GM04504 (cell line): ENCODE data around the gene KRT35.

Experiments
- DNase-seq: peaks from one replicate; pipeline ENCODE4 v3.0.0-alpha.2; 2012; ENCODE audit warnings: low read depth

KRT35 gene

DNA sequence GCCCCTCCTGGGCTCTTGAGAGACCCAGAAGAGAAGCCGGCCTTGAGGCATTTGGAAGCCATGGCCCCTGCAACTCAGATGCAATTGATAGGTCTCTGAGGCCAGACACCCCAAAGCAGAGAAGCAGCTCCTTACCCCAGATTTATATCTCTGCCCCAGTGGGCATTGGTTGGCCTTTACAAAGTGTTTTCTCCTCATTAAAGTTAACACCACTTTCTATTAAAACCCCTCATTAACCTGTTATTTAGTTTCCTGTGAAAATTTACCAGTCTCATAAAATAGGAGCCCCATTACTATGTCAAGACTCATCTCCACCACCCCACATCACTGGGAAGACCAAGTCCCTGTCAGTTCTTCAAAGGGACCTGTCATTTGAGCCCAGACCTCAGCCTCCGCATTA is at the start of gene KRT35:
KRT35 (minus strand) TSS at position 116 of the 400 bp plus-strand sequence; CDS start at position 62, 54 bp downstream.
- DNase-seq, result no peak

DNA sequence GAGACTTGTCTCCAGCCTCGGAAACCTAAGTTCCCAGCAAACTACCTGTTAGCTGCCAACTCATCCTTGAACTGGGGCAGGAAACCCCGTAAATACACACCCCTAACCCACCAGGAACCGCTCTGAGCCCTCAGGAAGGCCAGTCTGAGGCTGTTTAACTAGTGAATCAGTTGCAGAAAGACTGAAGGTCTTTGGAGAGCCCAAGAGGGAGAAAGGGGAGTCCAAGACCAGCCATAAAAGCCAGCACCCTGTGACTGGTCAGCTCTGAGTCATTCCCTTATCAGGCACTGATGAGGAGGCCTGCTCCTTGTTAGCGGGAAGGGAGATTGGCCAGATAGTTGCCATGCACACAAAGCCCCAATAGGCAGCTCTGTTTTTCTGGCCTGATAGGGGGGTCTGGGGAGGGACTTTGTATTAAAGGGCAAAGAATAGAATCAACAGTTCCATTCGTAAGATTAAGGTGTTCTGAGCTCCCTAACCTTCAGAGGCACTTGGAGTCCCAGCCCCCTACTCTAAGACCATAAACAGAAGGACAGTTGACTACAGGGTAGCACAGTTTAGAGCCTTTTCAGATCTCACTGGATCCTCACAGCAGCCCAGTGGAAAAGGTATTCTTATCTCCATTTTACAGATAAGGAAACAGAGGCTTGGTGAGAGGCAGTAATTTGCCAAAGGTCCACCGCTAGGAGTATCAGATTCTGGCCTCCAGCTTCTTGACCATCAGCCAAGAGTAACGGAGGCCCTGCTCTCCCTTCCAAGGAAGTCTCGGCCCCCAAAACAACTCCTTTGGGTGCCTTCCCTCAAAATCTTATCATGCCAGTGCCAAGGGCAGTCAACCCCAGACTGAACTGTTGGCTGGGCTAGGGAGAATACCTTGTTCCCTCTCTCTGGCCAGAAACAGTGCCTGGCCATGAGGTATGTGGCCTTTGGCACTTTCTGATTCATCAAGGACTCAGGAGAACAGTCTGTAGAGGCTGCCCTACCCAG is 49.4 kb upstream of the KRT35 start:
- DNase-seq, result peak; percentile 58

DNA sequence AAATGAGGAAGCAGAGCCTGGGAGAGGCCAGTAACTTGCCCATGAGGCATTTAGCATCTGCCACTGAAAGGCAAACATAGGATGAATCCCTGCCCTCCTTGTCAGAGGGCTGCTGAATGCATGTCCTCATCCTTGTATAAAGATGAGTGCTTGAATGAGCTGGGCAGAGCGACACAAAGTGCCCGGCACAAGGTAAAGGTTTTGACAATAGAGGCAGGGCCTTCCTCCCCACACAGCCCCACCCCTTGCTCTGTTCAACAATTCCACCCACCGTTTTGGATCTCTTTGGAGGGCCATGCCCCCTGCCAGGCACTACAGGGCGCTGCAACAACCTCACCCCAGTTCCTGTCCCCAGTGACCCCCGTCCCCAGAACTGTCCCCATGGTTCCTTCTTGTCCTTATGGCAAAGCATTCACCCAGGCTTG is 48.6 kb upstream of the KRT35 start:
- no peak for DNase-seq

DNA sequence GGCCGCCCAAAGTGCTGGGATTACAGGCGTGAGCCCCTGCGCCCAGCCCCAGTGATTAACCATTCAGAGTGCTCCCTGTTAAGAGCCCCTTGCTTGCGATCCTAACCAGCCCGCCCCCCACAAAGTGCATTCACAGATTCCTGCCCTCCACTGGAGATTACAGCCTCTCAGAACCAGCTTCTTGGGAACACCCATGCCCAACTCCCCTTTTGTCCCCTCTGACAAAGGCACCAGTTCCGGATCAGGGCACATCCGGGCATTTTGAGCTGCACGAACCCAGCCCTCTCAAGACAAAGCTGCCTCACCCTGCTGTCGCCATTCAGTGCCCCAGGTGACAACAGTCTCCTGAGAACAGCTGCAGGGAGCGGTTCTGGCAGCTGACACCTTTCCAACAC is 48.0 kb upstream of the KRT35 start:
- DNase-seq, result no peak

DNA sequence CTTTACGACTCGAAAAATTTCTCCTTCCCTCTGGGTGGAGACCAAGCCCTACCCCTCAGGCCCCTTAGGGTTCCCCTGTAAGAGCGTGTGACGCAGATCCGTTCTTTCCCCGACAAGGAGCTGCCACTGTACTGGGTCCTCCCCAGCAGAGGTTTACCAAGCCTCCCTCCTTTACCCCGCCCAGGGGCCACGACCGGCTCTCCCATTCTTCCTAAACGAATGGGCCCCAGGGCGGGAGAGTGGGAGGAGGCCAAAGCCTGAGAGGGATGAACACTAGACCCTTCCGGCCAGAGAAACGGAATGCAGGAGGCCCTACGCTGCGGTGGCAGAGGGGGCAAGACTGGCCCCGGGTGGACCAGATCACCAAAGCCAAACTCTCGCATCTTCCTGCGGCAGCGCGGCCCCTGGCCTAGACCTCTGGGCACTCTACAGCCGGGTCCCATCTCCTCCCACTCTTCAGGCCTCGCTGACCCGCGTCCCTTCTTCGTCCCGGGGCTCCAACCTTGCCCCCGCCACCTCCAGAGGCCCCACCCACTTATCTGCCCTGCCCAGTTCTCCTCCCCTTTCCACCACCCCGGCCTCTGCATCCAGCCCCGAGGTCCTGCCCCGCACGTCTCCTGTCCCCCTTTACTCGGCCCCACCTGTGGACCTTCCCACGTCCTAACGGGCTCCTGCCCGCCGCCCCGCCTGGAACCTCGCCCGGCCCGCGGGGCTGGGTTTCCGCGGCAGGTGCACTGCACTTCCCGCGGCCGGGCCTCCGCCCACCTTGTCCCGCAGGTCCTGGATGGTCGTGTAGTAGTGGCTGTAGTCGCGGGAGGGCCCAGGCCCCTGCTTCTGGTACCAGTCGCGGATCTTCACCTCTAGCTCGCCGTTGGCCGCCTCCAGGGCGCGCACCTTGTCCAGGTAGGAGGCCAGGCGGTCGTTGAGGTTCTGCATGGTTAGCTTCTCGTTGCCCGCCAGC is 46.4 kb upstream of the KRT35 start:
- no peak for DNase-seq

DNA sequence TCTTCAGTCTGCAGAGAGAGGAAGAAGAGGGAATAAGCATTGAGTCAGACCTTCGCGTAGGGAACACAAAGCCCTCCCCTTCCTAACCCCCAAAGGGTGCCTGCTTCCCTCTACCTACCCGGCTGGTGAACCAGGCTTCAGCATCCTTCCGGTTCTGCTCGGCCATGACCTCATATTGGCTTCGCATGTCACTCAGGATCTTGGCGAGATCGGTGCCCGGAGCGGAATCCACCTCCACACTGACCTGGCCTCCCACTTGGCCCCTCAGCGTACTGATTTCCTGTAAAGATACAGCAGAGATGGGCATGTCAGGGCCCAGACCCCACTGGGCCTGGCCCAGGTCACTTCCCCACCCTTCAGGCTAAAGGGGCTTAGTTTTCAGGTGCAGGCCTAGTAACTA is 43.3 kb upstream of the KRT35 start:
- DNase-seq, result no peak

DNA sequence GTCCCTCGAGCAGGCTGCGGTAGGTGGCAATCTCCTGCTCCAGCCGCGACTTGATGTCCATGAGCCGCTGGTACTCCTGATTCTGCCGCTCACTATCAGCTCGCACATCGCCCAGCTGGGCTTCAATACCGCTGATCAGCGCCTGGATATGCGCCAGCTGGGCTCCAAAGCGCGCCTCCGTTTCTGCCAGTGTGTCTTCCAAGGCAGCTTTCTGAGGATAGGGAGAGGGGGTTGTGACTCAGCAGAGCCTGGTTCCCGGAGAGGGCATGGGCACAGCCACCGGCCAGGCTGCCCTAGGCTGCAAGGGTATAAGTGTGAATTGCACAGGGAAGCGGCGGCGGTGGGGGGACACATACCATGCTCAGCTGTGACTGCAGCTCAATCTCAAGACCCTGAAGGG is 42.8 kb upstream of the KRT35 start:
- no peak for DNase-seq

DNA sequence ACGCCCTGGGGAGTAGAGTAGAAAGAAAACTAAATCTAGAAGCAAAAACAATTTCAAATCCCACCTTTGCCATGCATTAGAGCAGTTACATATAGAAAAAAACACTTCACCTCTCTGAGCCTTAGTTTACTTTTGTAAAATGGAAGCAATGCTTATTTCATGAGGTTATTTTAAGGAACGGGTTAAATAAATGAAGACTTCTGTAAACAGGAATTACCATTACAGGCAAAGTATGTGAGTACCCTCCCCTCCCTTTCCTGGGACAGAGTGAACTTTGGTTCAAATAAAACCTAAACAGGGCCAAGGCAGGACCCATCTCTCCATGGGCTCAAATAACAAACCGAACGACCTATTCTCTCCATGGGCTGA is 42.3 kb upstream of the KRT35 start:
- DNase-seq, result no peak

DNA sequence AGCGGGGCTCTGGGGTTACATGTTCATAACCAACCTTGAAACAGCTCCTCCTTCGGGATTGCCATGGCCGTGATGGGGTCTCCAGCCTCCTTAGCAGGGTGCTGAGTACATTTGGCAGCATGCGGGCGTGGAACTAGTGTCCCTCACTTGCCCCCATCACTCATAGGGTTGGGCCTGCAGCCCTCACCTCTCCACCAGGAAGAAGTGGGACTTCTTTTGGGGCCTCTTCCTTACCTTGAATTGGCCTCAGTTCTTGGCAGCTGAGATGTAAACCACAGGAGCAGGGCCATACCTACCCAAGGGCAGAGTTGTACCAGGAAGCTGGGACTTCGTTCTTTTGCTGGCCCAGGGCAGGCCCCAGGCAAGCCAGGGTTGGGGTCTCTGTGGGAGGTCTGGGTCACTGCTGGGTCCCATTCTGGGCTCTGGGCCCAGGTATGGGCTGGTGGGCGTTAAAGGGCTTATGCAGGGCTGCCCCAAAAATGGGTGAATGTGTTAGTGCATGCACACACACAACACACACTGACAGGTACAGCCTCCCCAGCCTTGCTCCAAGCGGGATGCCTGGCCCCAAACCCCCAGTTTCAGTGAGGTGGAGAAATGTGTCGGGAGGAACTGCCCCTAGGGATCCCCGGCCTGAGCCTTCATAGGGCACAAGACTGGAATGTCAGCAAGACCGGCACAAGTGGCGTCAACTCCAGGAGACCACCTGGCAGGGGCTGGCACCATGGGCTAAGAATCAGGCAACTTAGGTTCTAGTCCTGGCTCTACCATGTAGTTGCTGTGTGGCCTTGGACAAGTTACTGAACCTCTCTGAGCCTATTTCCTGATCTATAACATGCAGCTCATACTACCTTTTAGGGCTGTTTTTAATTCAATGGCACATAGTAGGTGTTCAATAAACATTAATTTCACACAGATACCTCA is 41.6 kb upstream of the KRT35 start:
- DNase-seq, result no peak

DNA sequence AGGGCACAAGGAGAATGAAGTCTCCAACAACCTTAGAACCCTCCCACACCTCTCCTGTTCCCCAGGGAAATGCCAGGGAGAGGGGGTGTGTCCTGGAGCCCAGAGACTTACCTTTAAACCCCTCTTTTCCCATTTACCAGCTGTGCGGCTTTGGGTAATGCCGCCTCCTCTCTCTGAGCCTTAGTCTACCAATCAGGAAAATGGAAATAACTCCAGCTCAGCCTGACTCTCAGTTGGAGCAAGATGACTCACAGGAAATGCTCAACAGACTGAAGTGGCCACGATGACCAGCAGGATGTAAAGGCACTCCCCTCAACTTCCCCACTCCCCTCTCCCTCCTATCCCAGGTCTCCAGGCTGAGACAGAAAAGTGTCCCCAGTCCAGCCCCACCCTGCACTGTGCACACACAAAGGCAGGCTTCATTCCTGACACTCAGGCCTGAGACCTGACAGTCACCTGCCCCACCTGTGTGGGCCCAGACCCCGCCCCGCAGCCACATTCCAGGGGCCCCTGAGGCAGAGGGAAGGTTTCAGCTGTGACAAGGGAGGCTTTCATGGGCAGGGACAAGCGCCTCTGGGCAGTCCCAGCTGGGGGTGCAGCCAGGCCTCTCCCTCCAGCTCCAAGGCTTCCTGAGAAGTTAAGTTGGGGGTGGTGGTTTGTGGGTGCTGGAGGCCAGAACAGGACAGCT is 40.8 kb upstream of the KRT35 start:
- DNase-seq, result peak; percentile 34

DNA sequence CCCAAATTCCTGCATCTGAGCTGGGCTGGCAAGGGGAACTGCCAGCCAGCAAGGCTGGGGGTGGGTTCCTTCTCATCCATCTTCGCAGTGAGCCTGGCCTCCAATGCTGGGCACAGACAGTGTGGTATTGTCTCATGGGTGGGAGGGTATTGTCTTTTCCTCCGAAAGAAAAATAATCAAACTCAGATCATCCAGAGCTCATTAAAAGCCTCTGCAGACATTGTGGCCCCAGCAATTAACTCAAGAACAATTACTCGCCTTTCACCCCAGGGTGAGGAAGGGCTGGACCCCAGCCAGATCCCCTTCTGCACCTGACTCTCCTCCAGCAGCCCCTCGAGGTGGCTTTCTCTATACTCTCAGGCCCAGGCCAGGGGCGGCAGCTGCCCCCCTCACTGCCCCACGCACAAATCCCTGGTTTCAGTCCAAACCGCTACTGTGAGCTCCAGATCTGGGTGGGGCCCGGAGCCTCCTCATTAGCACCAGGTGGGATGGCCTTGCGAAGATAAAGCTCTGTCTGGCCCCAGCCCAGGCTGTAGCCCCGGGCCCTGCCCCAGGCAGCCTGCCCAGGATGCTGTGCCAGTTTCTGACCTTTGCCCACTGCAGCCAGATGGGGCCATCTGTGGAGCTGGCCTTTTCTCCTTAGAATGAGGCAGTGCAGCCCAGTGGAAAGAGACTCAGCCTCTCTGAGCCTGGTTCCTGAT is 40.0 kb upstream of the KRT35 start:
- DNase-seq, result no peak

DNA sequence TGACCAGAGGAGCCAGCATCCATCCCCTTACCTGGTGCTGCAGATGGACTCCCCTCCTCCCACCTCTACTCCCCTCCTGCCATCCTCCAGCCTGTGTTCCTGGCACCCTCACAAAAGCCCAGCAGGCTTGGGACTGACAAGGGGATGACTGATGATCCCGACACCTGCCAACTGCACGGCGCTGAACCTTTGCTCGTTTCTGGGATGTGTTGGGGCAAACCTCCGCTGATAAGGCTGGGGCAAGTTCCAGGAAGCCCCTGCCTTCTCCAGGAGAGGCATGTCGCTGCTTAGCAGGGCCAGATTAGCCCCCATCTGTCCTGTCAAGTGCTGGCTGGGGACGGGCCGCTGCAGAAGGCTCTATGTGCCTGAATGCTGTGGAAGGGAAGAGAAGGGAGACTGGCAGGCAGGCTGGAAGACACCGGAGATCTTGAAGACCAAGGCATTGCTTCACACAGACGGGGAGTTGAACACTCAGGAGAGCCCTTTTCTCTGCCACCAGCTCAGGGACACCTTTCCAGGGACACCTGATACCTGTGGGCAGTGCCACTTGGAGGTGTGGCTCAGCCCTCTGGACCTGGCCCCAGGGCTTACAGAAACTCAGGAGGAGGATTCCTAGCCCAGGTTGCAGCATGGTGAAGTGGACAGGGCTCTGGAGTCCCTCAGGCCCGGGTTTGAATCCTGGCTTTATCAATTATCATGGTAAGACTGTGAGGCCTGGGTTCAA is 38.7 kb upstream of the KRT35 start:
- no peak for DNase-seq

DNA sequence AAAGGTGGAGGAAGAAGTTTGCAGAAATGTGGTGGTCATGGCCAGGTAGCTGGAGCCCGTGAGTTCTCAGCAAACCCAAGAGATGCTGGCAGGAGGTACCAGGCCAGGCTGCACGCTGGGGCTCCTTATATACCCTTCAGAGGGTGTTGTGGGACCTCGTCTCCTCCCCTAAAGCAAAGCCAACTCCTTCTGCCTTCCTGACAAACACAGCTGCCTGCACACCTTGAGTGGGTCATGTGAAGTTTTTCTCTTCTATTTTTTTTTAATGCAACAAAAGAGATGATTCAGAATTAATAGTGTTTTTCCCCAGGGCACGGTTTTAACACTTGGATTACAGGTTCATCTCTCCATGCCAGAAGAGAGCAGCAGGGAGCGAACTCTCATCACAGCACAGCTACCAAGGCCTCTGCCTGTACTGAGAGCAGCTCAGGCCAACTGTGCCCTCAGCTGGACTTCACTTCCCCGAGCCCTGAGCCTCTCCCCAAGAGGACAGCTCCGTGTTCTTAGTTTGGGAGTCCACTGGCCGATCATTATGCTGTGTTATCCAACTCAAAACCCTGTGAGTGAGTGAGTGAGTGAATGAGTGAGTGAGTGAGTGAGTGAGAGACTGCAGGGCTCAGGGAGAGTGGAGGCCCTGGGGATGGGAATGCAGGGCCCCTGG is 38.0 kb upstream of the KRT35 start, which contains the start of gene KRT15:
KRT15 (minus strand) TSS at position 102 of the 661 bp plus-strand sequence; CDS start at position 39, 63 bp downstream.
- DNase-seq, result no peak

DNA sequence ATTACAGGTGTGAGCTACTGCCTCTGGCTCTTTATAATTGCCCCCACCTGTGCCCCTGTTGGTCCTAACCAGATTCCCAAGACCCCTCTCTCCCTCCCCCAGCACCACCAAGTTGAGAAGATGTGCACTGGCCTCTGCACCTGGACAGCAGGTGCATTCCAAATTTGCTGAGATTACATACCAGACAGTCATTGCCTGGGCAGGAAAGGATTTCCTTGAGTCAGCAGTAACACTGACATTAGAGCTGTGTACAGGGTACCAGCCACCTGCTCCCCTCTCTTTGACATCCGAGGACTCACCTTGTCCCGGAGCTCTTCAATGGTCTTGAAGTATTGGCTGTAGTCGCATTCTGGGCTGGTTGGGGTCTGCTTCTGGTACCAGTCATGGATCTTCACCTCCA is 37.1 kb upstream of the KRT35 start:
- no peak for DNase-seq

DNA sequence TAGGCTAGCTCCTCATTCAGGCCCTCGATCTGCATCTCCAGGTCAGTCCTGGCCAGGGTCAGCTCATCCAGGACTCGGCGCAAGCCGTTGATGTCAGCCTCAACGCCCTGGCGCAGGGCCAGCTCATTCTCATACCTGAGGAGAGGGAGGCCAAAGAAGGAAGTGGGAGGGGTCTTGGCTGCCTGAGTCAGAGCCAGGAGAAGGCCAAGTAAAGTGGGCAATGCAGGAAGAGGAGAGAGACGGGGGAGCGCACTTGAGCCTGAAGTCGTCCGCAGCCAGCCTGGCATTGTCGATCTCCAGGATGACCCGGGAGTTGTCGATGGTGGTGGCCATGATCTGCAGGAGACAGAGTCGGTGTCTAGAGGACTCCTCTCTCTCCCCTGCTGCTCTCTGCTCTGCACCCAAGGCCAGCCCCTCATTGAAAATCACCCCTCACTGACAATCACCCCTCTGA is 35.9 kb upstream of the KRT35 start:
- no peak for DNase-seq

DNA sequence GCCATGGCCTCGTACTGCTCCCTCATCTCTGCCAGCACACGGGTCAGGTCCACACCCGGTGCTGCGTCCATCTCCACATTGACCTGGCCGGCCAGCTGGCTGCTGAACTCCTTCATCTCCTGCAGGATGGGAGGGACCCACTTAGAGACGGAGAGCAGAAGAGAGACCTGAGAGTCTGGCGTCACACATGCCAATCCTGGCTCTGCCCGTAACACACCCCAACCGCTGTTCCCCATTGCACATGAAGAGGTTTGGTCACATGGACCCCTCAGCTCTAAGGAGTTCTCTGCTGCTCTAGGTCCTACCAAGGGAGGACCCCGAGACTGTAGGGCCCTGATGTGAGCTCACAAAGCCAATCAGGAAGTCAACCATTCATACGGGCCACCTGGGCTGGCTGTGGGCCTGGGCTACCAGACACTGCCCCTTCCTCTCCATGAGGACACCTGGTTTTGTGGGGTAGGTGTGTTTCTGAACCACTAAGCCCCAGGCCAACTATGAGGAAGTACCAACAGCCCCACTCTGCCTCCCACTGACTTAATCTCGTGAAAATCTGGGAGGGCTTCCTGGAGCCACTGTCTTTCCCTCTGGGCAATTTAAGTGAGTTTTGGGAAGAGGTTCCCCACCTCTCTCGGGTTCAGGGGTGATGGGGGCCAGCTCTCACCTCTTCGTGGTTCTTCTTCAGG is 35.3 kb upstream of the KRT35 start:
- DNase-seq, result no peak

DNA sequence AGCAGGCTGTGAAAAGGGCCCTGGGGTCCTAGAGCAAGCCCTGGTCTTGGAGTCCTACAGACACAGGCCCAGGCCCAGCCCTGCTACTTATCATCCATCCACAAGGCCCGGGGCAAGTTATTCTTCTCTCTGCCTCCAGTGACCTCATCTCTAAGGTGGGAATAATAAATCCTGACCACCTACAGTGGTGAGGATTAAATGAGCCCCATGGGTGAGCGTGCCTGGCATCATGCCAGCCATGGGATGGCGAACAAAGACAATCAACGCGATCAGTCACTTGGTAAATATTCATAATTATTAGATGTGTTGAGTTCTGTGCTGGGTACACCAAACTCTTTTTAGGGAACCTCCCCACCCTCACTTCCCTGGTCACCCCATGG is 32.2 kb upstream of the KRT35 start:
- no peak for DNase-seq

DNA sequence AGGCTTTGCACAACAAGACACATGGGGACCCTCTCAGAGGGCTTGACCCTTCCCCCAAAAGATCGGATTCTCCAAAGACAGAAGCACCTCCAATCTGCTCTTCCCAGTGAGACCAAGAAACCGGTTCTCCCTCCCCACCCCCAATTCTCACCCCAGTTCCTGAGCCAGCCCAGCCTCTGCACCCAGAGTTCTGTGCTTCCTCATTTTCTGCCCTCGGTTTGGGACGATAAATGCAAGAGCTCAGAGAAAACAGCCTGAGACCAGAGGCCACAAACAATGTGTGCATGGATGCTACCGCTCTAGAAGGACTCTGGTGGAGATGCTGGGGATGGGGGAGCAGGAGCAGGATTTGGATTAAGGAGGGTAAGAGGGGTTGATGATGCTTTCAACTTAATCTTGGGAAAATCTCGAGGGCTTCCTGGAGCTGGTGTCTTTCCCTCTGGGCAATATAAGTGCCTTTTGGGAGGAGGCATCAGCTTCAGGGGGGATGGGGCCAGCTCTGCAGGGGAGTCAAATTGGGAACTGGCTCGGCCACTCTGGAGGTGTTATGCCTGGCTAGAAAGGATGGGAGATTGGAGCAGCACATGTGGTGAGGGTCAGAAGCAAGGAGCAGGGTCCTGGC is 31.7 kb upstream of the KRT35 start:
- no peak for DNase-seq
